Testis (tissue), 3 donors: ENCODE data around the gene ADPRS. TPM values are rescaled to one million over a fixed set of nuclear protein-coding genes. Genes with fewer than 3 reads are reported as not detected.

Experiments
- DNase-seq: peaks from one replicate; pipeline ENCODE4 v3.0.0-alpha.2; 2019
- H3K27ac ChIP-seq, 2 donors: fragments of 200-600 bp; sonication (generic); one replicate each; pipeline ENCODE4 v1.5.1; 2019
- H3K27me3 ChIP-seq: fragments of 200-600 bp; sonication (generic); one replicate; pipeline ENCODE4 v1.5.1; 2019
- H3K36me3 ChIP-seq: fragments of 200-600 bp; sonication (generic); one replicate; pipeline ENCODE4 v1.5.1; 2017; ENCODE audit warnings: low read depth; ENCODE audit errors: missing control alignments
- H3K4me1 ChIP-seq: fragments of 200-600 bp; sonication (generic); one replicate; pipeline ENCODE4 v1.5.1; 2019
- H3K4me3 ChIP-seq, 2 donors: fragments of 200-600 bp; sonication (generic); one replicate each; pipeline ENCODE4 v1.5.1; 2017 to 2019
- H3K9me3 ChIP-seq: fragments of 200-600 bp; sonication (generic); one replicate; pipeline ENCODE4 v1.5.1; 2017
- POLR2A ChIP-seq: fragments of 450-650 bp; IDR thresholded peaks from one replicate; pipeline ENCODE4 v1.6.1; 2017; ENCODE audit warnings: antibody characterized with exemption, mild to moderate bottlenecking, moderate library complexity
- WGBS, 2 donors: methylation state at CpG; one replicate each; pipeline ENCODE4 v1.1.5; 2018; 5-methylcytosine and 5-hydroxymethylcytosine counted together
- intact Hi-C: fragments of 100-400 bp; cut with DNase I; formaldehyde crosslinking; loops from one replicate; pipeline ENCODE4 v1.15.1; 2023; ENCODE audit warnings: low total_unique reads
- polyA plus RNA-seq: library from polyadenylated mRNA; stranded (reverse); fragments of 350-450 nt; fragmentation: Illumina TruSeq; extraction: RNeasy Lipid Tissue Mini Kit (QIAGEN cat#74804); gene quantifications from one replicate; pipeline ENCODE4 v1.2.3, GENCODE V29; 2014; ENCODE audit warnings: low read depth, low replicate concordance; ENCODE audit not compliant: insufficient read depth
- total RNA-seq, 2 donors: library from RNA; depleted of rRNA; stranded (reverse); fragments of >200 nt; gene quantifications; one replicate each; pipeline ENCODE4 v1.2.3, GENCODE V29; 2016
- TF ChIP-seq, protein P1 (sequence below), 3 experiments: fragments of 450-650 bp in 2 of 3; fragments of 200-600 bp in 1 of 3; sonication (generic) in 1 of 3; IDR thresholded peaks; one replicate each; pipeline ENCODE4 v1.5.1; 2016 to 2019; ENCODE audit warnings: antibody characterized with exemption in 3 of 3, mild to moderate bottlenecking in 2 of 3, moderate library complexity in 1 of 3

The ADPRS gene
- total and polyA plus RNA-seq, 3 donors from 2014 or later = 41.8 to 106 (median 84.4) TPM

- intact Hi-C loops = no loop called here
- no peaks in the 10 kb centered on the region for H3K9me3 ChIP-seq
- H3K27me3 ChIP-seq = no peaks in the 10 kb centered on the region
- 73 to 80% methylated on average over 5 to 7 of the region's 7 CpGs for WGBS, 2 donors
- peak overlapping the region in 1 of 2 donors; percentile 59 for H3K27ac ChIP-seq
- no peak overlapping the region for H3K4me3 ChIP-seq
- H3K4me1 ChIP-seq = peaks cover 39% of the 10 kb centered on the region
- DNase-seq = no peak
- no peak for TF ChIP-seq POLR2A
- TF ChIP-seq, protein P1, sequence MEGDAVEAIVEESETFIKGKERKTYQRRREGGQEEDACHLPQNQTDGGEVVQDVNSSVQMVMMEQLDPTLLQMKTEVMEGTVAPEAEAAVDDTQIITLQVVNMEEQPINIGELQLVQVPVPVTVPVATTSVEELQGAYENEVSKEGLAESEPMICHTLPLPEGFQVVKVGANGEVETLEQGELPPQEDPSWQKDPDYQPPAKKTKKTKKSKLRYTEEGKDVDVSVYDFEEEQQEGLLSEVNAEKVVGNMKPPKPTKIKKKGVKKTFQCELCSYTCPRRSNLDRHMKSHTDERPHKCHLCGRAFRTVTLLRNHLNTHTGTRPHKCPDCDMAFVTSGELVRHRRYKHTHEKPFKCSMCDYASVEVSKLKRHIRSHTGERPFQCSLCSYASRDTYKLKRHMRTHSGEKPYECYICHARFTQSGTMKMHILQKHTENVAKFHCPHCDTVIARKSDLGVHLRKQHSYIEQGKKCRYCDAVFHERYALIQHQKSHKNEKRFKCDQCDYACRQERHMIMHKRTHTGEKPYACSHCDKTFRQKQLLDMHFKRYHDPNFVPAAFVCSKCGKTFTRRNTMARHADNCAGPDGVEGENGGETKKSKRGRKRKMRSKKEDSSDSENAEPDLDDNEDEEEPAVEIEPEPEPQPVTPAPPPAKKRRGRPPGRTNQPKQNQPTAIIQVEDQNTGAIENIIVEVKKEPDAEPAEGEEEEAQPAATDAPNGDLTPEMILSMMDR (IDR thresholded peaks at IDR 0.05) = no peak
- no peaks in the 10 kb centered on the region for H3K36me3 ChIP-seq
These were observed 4.5 kb downstream of the ADPRS start for GRCh38 chr1:36093226-36093625.

DNA sequence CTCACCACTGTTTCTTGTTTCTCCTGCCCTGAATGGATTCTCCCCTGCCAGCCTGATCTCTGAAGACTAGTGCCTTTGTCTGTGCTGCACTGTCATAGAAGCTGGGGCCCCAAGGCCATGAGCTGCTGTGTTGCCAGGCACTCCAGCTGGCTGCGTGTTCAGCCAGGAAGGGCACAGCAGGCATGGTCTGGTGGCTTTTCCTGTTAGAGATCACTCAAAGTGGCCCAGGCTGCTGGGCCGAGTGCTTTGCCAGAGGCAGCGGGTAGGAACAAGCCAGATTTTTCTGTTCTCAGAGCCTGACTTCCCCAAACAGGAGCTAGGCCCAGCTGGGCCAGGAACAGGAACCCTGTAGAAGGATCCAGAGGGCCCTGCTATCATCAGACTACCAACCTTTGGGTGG lies 5.2 kb downstream of the ADPRS start:
- TF ChIP-seq POLR2A = no peak
- TF ChIP-seq, protein P1 (IDR thresholded peaks at IDR 0.05) = no peak
- no peaks in the 10 kb centered on the region for H3K9me3 ChIP-seq
- no peaks in the 10 kb centered on the region for H3K27me3 ChIP-seq
- intact Hi-C loops = no loop called here
- peaks cover 37% of the 10 kb centered on the region for H3K4me1 ChIP-seq
- 56% methylated on average over 3 of the region's 3 CpGs; no CpG with 5 or more reads in 1 of the 2 donors for WGBS, 2 donors
- peak overlapping the region in 1 of 2 donors; percentile 59 for H3K27ac ChIP-seq
- H3K36me3 ChIP-seq = no peaks in the 10 kb centered on the region
- peak; percentile 86 for DNase-seq
- H3K4me3 ChIP-seq = no peak overlapping the region

- H3K27me3 ChIP-seq = no peaks in the 10 kb centered on the region
- H3K9me3 ChIP-seq = no peaks in the 10 kb centered on the region
- peak overlapping the region in 1 of 2 donors; percentile 59 for H3K27ac ChIP-seq
- peaks cover 36% of the 10 kb centered on the region for H3K4me1 ChIP-seq
- no peaks in the 10 kb centered on the region for H3K36me3 ChIP-seq
- no peak for TF ChIP-seq POLR2A
- TF ChIP-seq, protein P1 (IDR thresholded peaks at IDR 0.05) = no peak
- no peak for DNase-seq
- WGBS, 2 donors = 66 to 71% methylated on average over 1 to 8 of the region's 8 CpGs
- intact Hi-C loops = no loop called here
- H3K4me3 ChIP-seq = no peak overlapping the region
These were observed 5.9 kb downstream of the ADPRS start for GRCh38 chr1:36094621-36095061.

- no peaks in the 10 kb centered on the region for H3K36me3 ChIP-seq
- no peak for DNase-seq
- H3K27ac ChIP-seq = no peak overlapping the region
- no peaks in the 10 kb centered on the region for H3K9me3 ChIP-seq
- 70 to 93% methylated on average over 9 to 15 of the region's 15 CpGs for WGBS, 2 donors
- no peaks in the 10 kb centered on the region for H3K27me3 ChIP-seq
- TF ChIP-seq POLR2A = no peak
- TF ChIP-seq, protein P1 (IDR thresholded peaks at IDR 0.05) = no peak
- H3K4me1 ChIP-seq = peaks cover 29% of the 10 kb centered on the region
- H3K4me3 ChIP-seq = no peak overlapping the region
- intact Hi-C loops = no loop called here
These were observed 7.2 kb downstream of the ADPRS start for GRCh38 chr1:36095760-36096405.
